Left ventricle myocardium superior (tissue), 1 donor: ENCODE data around the gene PLK4. TPM values are rescaled to one million over a fixed set of nuclear protein-coding genes. Genes with fewer than 3 reads are reported as not detected.

ENCODE experiments used
- ATAC-seq: fragments of 200-7000 bp; cut with Tn5 transposase; one replicate; pipeline ENCODE4 v1.9.1; 2020; ENCODE audit warnings: mild to moderate bottlenecking, moderate library complexity
- DNase-seq: peaks from one replicate; pipeline ENCODE4 v3.0.0-alpha.2; 2020
- intact Hi-C: fragments of 100-400 bp; cut with micrococcal nuclease; formaldehyde crosslinking; loops from one replicate; pipeline ENCODE4 v1.11.0; 2022
- long read RNA-seq: library from polyadenylated mRNA; unstranded; transcript quantifications from one replicate; pipeline ENCODE4 v2.0.0, GENCODE V29; 2021
- total RNA-seq: library from RNA; stranded (reverse); fragmentation: NEBNext Ultra II Directional; extraction: Animal tissue kit (Norgen Biotek cat#: 25700); gene quantifications from one replicate; pipeline ENCODE4 v1.2.1, GENCODE V29; 2021
- donor health status: DM: no; HTN: yes; CAD: no; lungs with severe emphysema.

The PLK4 gene
- total RNA-seq, result 1.3 TPM
- long read RNA-seq, result 0 reads

DNA sequence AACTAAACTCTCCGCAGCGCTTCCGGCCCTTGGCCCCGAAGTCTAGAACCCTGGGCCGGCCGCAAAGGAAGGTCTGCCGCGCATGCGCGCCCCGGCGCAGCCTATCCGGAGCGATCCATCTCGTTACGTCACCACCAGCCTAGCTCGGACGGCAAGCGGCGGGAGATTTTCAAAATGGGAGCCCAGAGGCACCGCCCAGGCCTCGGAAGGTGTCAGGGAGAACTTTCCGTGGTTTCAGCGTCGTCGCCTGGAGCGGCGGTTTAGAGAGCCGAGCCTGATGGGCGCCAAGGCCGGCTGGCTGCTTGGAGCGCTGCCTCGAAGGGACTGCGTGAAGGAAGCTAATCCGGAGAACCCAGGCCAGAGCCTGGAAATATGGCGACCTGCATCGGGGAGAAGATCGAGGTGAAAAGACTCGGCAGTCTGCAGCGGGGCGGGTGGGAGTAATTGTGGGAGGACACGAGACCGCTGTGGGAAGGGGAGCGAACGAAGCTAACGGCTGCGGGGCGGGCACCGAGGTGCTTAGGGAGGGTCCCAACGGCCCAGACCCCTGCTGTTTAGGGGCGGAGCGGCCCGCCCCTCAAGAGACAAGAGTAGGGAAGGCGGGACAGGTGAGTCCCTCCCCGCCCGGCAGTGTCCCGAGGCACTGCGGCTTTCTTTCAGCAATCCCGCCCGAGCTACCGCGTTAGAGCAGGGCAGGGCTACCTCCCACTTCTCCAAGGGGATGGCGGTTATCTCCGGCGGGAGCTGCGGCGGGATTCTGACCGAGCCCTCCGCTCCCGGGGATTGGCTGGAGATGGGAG, at the start of gene PLK4:
PLK4 (plus strand) TSS at position 131 of the 800 bp plus-strand sequence; CDS start at position 373, 242 bp downstream.
- DNase-seq, result peak; percentile 96
- intact Hi-C loops, result no loop called here
- peak; percentile 99 for ATAC-seq

DNA sequence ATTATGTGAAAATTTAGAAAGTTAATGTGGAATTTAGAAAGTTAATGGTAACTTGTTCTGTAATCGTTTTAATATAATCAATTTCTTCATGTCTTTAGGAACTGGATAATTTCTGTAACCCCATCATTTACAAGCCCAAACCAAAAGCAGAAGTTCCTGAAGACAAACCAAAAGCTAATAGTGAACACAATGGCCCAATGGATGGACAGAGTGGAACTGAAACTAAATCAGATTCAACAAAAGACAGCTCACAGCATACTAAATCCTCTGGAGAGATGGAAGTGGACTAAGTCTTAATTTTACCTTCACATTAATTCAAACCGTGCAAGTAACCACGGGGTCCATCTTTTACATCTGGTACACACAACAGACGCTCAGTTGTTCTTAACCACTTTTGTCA, 48.1 kb upstream of the PLK4 start:
- no peak for ATAC-seq
- no peak for DNase-seq
- intact Hi-C loops, result no loop called here

DNA sequence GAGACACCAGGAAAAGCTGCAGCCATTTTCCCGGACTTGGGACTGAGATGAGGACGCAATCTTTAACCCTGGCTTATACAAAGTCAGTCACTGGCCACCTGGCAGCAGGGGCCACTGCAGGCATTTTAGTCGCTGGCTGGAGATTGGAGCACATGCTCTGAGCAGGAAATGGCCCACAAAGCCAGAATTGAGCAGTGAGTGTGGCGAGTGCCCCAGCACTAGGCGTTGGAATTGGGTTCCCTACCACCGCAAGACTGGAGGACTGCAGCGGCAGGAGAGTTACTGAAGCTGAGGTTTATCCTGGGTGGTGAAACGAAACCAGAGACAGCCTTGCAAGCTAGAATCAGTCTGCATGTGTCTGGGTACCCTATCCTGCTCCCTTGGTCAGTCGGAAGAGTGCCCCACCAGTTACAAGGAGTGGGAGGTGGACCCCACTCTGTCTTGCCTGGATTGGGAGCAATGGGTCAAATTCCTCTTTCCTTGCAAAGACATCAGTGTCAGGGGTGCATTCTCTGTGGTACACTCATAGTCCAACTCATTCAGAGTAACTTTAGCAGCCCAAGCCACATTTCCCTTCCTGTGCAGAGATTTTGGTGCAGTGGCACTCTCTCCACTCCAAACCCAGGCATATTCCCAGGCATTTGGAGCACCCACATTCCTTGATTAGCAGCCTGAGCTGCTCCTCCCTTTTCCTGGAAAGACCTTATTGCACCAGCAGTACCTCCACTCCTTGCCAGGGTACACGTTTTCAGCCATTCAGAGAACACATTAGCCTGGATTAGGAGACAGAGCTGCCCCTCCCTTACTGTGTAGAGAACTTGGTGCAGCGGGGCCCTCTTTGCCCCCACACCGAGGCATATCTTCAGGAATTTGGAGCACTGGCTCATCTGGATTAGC, 36.7 kb upstream of the PLK4 start:
- no peak for DNase-seq
- intact Hi-C loops, result no loop called here
- no peak for ATAC-seq

DNA sequence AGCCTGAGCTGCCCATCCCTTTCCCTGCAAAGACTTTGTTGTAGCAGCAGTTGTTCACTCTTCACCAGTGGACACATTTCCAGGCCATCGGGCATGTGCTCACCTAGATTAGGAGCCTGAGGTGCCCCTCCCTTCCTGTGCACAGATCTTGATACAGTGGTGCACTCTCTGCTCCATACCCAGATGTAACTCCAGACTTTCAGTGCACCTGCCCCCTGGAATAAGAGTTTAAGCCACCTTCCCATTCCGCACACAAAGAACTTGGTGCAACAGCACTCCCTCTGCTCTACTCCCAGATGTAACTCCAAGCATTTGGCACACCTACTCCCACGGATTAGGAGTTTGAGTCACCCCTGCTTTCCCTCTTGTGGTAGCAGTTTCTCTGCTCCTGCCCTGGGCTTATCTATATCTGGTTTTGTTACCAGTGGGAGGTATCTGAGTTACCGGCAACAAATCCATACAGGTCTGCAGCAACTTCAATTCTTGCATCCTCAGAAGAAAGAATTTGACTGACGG, 36.0 kb upstream of the PLK4 start:
- DNase-seq (no peak), ATAC-seq (no peak)
- intact Hi-C loops, result no loop called here

DNA sequence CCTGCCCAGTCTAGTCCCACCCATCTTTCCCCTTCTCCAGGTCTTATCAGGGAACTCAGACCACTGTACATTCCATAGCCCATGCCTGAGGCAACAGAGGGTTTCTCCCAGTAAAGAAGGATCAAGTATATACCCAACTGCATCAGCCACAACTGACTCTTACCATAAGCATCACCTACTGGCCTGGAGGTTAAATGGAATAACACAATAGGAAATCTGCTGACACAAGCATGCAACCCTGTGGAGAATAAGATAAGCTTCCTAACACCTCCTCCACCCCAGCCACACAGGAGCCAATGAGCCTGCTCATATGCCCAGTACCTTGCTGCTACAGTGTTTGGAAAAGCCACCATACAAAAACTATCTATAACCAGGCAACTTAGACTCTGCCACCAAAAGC, 34.6 kb upstream of the PLK4 start:
- intact Hi-C loops, result no loop called here
- ATAC-seq (no peak), DNase-seq (no peak)

DNA sequence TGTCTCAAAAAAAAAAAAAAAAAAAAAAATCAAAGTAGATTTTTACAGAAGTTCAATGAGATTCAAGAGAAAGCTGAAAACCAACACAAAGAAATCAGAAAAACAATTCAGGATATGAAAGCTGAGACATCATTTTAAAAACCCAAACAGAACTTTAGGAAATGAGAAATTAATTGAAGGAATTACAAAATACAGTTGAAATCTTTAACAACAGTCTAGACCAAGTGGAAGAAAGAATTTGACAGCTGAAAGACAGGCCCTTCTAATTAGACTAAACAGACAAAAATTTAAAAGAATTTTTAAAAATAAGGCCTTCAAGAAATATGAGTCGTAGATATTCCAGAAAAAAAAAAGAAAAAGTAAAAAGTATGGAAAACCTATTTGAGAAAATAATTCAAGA, 33.9 kb upstream of the PLK4 start:
- intact Hi-C loops, result no loop called here
- ATAC-seq (no peak), DNase-seq (no peak)

DNA sequence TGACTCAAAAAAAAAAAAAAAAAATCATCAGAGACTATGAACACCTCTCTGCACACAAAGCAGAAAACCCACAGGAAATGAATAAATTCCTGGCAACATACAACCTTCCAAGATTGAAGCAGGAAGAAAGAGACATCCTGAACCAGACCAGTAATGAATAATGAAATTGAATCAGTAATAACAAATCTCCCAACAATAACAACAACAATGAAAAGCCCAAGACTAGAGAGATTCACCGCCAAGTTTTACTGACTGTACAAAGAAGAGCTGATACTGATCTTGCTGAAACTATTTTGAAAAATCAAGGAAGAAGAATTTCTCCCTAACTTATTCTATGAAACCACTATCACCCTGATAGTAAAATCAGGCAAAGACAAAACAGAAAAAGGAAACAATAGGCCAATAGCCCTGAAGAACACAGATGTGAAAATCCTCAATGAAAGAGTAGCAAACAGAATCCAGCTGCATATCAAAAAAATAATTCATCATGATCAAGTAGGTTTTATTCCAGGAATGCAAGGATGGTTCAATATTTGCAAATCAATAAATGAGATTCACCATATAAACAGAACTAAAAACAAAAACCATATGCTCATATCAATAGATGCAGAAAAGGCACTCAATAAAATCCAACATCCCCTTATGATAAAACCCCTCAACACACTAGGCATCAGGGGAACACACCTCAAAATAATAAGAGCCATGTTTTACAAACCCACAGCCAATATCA, 31.0 kb upstream of the PLK4 start:
- no peak for DNase-seq
- intact Hi-C loops, result no loop called here
- ATAC-seq, result no peak

DNA sequence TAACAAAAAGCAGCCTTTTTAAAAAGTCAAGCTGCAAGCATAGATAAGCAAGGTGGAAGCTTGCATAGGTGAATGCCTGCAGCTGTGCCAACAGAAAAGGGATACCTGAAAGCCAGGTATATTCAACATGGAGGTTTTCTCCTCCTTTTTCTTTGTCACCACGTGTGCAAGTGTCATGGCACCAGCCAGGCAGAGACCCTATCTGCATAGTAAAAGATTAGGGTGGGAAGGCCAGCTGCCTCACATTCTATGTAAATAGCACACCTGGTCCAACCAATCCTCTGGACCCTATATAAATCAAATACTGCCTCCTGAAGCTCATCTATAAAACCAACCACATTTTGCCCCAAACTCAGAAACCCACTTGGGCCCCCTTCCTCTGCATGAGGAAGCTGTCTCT, 28.0 kb upstream of the PLK4 start:
- intact Hi-C loops, result no loop called here
- no peak for ATAC-seq
- no peak for DNase-seq

DNA sequence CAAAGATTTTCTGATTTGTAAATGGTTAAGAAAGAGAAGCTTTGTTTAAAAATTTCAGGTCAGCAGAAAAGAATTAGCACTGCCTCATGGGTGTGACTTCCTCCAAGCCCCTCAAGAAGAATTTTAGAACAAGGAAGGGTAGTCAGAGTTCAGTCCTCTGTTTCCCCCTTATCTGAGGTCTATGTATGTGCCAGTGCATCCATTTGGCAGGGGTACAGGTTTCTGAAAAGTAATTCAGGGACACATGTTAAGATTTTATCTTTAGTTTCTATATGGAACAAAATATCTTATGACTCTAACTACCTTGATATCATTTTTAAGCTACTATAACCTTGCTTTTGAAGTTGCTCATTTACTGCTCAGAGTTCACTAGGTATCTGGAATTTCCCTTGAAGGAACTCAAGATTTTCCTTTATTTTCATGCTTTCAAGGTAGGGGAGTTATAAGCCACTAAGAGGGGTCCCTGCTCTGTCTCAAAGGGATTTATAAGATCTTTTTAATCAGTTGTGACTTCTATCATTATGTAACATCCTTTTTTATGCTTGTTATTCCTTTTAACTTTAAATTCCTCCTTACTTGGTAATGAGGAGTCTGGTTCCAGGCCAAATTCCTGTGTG, 24.4 kb upstream of the PLK4 start:
- intact Hi-C loops, result no loop called here
- ATAC-seq, result no peak
- DNase-seq, result no peak

DNA sequence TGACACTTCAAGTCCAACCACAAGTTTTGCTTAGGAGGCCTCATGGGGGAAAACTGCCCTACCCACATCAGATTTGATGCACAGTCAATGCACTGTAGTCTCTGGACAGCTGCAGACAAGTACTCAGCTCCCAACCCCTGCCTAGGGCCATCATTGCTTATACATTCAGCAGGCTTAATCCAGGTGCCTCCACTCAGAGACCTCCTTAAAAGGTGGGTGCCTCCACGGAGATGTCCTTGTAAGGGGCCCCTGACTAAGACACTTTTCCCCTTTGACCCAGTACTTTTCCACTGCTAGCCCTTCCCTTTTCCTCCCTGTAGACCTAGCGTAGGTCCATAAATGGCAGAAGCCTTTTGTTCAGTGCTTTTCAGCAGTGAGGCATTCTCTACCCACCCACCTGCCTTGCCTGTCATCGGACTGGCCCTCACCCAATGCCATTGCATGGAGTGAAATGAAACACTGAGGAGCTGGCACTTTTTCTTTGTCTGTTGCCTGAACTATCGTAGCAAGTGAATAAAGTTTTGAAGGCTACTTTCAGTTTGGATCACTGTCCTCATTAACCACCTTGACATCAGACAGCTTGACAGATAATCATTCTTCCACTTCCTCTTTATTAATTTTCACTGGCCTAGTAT, 23.8 kb upstream of the PLK4 start:
- intact Hi-C loops, result no loop called here
- DNase-seq, result no peak
- no peak for ATAC-seq

DNA sequence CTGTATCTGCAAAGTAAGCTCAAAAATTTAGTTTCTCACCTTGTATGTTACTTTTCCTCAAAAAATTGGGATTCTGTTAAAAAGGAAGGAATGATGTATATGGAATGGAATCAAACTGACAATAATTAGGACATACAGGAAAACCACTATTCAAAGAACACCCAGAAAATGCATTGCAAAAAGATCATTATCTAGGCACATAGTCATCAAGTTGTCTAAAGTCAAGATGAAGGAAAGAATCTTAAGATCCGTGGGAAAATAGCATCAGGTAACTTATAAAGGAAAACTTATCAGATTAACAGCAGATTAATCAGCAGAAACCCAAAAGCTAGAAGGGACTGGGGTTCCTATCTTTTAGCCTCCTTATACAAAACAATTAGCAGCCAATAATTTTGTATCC, 23.1 kb upstream of the PLK4 start:
- no peak for ATAC-seq
- intact Hi-C loops, result no loop called here
- DNase-seq, result no peak

DNA sequence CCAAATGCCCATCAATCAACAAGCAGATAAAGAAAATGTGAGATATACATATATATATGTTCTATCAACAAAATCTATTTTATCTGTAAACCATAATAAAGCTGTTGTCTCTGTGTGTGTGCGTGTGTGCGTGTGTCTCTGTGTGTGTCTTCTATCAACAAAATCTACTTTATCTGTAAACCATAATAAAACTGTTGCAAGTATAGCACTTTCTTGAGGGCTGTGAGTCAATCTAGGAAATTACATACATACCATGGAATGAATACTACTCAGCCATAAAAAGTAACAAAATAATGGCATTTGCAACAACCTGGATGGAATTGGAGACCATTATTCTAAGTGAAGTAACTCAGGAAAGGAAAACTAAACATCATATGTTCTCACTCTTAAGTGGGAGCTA, 12.5 kb upstream of the PLK4 start:
- ATAC-seq (no peak), DNase-seq (no peak)
- intact Hi-C loops, result no loop called here

DNA sequence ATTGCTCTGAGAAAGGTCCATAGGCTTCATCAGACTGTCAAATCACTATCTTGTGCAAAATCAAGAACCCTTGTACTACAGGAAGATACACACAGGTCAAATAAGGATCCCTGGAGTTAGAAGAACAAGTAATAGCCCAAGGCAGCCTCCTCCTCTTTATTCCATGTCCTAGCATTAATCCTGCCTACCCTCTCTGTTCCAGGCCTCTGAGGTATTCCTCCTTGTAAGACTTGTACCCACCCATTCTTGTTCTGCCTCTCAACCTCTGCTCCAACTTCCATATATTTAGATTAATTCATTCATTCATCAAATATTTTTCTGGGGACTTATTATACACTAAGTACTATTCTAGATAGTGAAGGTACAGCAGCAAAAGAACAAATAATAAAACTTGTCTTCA, 10.4 kb upstream of the PLK4 start:
- DNase-seq (no peak), ATAC-seq (no peak)
- intact Hi-C loops, result no loop called here

DNA sequence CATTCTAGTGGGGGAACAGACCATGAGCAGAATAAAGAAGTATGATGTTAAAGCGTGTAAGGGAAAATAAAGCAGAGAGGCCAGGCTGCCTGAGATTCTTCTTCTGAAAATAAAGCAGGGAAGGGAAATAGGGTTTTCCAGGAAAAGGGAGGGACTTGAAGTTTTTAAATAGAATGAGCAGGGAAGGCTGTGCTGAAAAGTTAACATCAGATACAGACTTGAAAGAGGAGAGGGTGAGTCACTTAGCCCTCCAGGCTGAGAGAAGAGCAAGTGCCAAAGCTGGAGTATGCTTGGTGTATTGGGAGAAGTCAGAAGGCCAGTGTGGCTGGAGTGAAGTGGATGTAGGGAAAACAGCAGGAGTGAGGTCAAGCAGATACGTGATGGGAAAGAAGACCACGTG, 10.0 kb upstream of the PLK4 start:
- intact Hi-C loops, result no loop called here
- DNase-seq (no peak), ATAC-seq (peak; percentile 86)

DNA sequence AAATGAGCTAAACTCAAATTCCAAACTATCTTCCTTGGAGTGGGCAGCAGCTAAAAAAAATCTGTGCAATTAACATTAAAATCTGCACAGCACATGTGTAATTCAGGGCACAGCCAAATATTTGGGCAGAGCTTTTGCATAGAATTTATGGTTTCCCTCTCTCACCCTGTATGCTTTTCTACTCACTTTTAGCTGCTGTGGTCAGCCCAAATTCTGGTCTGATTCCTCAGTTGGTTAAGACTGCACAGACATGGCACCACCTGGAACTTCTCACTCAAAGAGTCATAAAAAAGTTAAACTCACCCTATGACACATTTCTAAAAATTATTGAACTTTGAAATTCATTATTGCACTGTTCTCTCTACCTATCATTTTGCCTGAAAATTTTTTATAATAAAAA, 4.9 kb upstream of the PLK4 start:
- intact Hi-C loops, result no loop called here
- no peak for DNase-seq
- no peak for ATAC-seq

DNA sequence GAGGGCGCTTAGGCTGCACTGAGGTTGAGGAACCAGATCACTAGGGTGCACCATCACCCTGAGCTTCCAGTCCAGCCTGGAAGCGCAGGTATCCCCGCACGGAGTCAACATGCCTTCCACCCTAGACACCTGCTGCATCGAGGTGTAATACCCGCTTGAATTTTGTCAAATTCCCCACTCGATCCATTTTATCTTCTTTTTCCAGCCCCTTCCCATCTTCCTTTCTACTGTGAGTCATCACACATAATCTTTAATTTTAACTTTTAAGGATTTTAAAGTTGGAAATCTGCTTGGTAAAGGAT, 821 bp downstream of the PLK4 start:
- ATAC-seq (peak; percentile 66), DNase-seq (no peak)
- intact Hi-C loops, result no loop called here

DNA sequence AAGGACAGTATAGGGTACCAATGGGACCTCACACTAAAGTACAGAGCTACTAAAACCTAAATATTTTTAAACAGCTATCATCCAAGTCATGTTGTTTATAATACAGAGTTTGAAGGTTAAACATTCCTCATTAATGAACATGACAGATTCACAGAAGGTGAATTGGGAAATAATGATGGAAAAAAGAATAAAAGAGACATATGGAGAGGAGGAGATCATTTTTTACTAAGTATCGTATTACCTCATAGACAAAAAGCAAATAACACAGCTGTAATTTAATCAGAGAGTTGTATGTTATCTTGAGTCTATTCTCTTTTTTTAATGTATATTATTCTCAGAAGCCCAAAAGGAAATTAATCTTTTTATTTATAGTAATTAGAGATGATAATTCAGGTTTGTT, 7.9 kb downstream of the PLK4 start:
- no peak for ATAC-seq
- intact Hi-C loops, result no loop called here

DNA sequence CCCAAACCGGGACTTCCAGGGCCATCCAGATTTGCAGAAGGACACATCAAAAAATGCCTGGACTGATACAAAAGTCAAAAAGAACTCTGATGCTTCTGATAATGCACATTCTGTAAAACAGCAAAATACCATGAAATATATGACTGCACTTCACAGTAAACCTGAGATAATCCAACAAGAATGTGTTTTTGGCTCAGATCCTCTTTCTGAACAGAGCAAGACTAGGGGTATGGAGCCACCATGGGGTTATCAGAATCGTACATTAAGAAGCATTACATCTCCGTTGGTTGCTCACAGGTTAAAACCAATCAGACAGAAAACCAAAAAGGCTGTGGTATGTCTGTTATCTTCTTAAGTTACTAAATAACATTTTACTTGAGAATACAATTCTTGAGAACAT, 9.2 kb downstream of the PLK4 start:
- intact Hi-C loops, result no loop called here
- no peak for ATAC-seq
- no peak for DNase-seq

More for the DNA sequence above, 7.9 kb downstream of the PLK4 start:
- no peak for DNase-seq

DNA sequence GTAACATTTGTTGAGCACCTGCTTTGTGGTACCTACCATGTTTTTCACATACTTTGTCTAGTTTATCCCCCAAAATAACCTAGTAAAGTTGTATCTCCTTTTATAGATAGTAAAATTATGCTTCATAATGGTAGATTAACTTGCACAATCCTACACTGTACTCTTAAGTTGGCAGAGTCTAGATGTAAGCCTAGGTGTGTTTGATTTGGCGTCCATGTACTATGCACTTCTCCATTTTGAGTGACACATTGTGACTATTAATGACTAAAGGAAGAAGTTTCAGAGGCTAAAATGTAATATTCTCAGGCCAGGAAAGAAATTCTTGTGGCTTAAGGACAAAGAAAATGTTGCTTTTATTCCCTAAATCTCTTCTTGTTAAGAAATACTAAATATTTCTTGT, 15.4 kb downstream of the PLK4 start:
- ATAC-seq (no peak), DNase-seq (no peak)
- intact Hi-C loops, result no loop called here
